GM18870 (cell line): ENCODE measurements around the gene AMZ1.

Experiments used
- ATAC-seq: cut with Tn5 transposase; IDR thresholded peaks from one replicate; pipeline ENCODE4 v1.9.1; 2021; ENCODE audit warnings: moderate library complexity; ENCODE audit not compliant: unreplicated experiment

AMZ1 gene

GRCh38 chr7:2650451-2650850 is 37.6 kb upstream of the AMZ1 start:
- no peak for ATAC-seq

GRCh38 chr7:2651336-2651735 is 36.7 kb upstream of the AMZ1 start:
- ATAC-seq: no peak

- no peak for ATAC-seq
These were observed 35.9 kb upstream of the AMZ1 start for GRCh38 chr7:2651847-2652735.

- no peak for ATAC-seq
These were observed 35.3 kb upstream of the AMZ1 start for GRCh38 chr7:2652736-2653060.

GRCh38 chr7:2654059-2654458 is 33.9 kb upstream of the AMZ1 start:
- no peak for ATAC-seq

- ATAC-seq: no peak
These were observed 32.0 kb upstream of the AMZ1 start for GRCh38 chr7:2655870-2656614.

- ATAC-seq: no peak
These were observed 30.8 kb upstream of the AMZ1 start for GRCh38 chr7:2657208-2657607.

- ATAC-seq: no peak
These were observed 29.9 kb upstream of the AMZ1 start for GRCh38 chr7:2657920-2658671.

- no peak for ATAC-seq
These were observed 29.1 kb upstream of the AMZ1 start for GRCh38 chr7:2658941-2659340.

GRCh38 chr7:2659556-2660358 is 28.2 kb upstream of the AMZ1 start:
- ATAC-seq: no peak

GRCh38 chr7:2660359-2661095 is 27.5 kb upstream of the AMZ1 start:
- ATAC-seq: no peak

GRCh38 chr7:2661096-2661449 is 26.9 kb upstream of the AMZ1 start:
- ATAC-seq: no peak

- no peak for ATAC-seq
These were observed 26.3 kb upstream of the AMZ1 start for GRCh38 chr7:2661602-2662272.

GRCh38 chr7:2662273-2663120 is 25.5 kb upstream of the AMZ1 start:
- ATAC-seq: no peak

- ATAC-seq: no peak
These were observed 24.7 kb upstream of the AMZ1 start for GRCh38 chr7:2663121-2663886.

GRCh38 chr7:2663960-2664359 is 24.0 kb upstream of the AMZ1 start:
- ATAC-seq: no peak

- no peak for ATAC-seq
These were observed 22.6 kb upstream of the AMZ1 start for GRCh38 chr7:2665359-2665791.

GRCh38 chr7:2666155-2666554 is 21.8 kb upstream of the AMZ1 start:
- no peak for ATAC-seq
